Measurements from ENCODE around the gene RPTOR.
A peak's percentile ranks its signal among the peaks of the same experiment; 100 is the strongest.

The RPTOR gene

DNA sequence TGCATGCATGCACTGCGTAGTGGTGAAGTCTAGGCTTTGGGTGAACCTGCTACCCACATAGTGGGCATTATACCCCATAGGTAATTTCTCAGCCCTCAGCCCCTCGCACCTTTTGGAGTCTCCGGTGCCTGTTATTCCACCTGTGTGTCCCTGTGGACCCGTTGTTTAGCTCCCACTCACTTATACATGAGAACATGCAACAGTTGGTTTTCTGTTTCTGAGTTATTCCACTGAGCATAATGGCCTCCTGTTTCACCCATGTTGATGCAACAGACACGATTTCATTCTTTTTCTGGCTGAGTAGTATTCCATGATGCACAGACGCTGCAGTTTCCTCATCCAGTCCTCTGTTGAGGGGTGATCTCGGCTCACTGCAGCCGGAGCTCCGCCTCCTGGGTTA lies 305.5 kb downstream of the RPTOR start:
- H3K9me3 Mint-ChIP-seq = no peaks in the 10 kb centered on the region
- H3K36me3 Mint-ChIP-seq (ENCODE audit: low read depth) = peaks cover 85% of the 10 kb centered on the region
- H3K4me3 Mint-ChIP-seq = no peak overlapping the region
- H3K27ac Mint-ChIP-seq = peak overlapping the region; percentile 31
- H3K27me3 Mint-ChIP-seq = no peaks in the 10 kb centered on the region
- peaks cover 67% of the 10 kb centered on the region for H3K4me1 Mint-ChIP-seq (ENCODE audit: low read depth)
- no peak for DNase-seq

- H3K36me3 Mint-ChIP-seq (ENCODE audit: low read depth) = peaks cover 86% of the 10 kb centered on the region
- no peaks in the 10 kb centered on the region for H3K9me3 Mint-ChIP-seq
- H3K27me3 Mint-ChIP-seq = no peaks in the 10 kb centered on the region
- no peak for DNase-seq
- H3K27ac Mint-ChIP-seq = no peak overlapping the region
- peaks cover 70% of the 10 kb centered on the region for H3K4me1 Mint-ChIP-seq (ENCODE audit: low read depth)
- H3K4me3 Mint-ChIP-seq = no peak overlapping the region
Observed at GRCh38 chr17:80850817-80851216, 306.2 kb downstream of the RPTOR start.

DNA sequence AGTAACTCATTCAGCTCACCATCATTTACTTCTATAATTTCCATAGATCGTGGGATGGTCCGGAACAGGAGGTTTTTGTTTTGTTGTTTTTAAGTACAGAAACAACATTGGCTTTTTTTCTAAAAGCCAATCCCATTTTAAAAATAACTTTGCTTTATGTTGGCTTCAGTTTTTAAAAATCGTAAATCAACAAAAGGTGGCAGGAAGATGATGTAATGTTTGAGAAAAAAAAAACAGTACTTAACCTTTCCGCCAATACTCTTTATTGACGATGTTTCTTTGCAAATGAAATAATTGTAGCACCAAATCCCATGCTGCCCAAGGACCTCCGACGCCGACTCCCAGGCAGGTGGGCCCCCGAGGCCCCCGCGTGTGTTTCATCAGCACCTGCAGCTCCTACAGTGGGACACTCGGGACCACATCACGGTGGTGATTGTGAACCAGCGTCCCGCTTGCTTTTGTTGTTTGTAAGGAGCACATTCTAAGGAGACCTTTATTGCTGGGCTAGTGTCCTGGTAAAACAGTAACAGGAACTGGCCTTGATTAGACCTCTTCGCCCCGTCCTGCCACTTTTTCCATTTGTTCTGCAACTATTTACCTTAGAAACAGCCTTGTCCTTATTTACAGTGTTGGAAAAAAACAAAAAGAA lies 306.8 kb downstream of the RPTOR start:
- peak overlapping the region; percentile 20 for H3K27ac Mint-ChIP-seq
- H3K4me1 Mint-ChIP-seq (ENCODE audit: low read depth) = peaks cover 70% of the 10 kb centered on the region
- H3K36me3 Mint-ChIP-seq (ENCODE audit: low read depth) = peaks cover 86% of the 10 kb centered on the region
- no peaks in the 10 kb centered on the region for H3K27me3 Mint-ChIP-seq
- no peak overlapping the region for H3K4me3 Mint-ChIP-seq
- no peaks in the 10 kb centered on the region for H3K9me3 Mint-ChIP-seq
- DNase-seq = no peak

- no peak for DNase-seq
- Mint-ChIP-seq H3K27ac (peak overlapping the region; percentile 22), H3K4me1 (ENCODE audit: low read depth) (peaks cover 70% of the 10 kb centered on the region), H3K9me3 (no peaks in the 10 kb centered on the region), H3K4me3 (no peak overlapping the region), H3K36me3 (ENCODE audit: low read depth) (peaks cover 86% of the 10 kb centered on the region), H3K27me3 (no peaks in the 10 kb centered on the region)
Observed at GRCh38 chr17:80852476-80853015, 307.9 kb downstream of the RPTOR start.

GRCh38 chr17:80853076-80853475 lies 308.4 kb downstream of the RPTOR start:
- DNase-seq = no peak
- no peak overlapping the region for H3K4me3 Mint-ChIP-seq
- H3K4me1 Mint-ChIP-seq (ENCODE audit: low read depth) = peaks cover 70% of the 10 kb centered on the region
- no peaks in the 10 kb centered on the region for H3K27me3 Mint-ChIP-seq
- no peaks in the 10 kb centered on the region for H3K9me3 Mint-ChIP-seq
- H3K27ac Mint-ChIP-seq = peak overlapping the region; percentile 71
- H3K36me3 Mint-ChIP-seq (ENCODE audit: low read depth) = peaks cover 85% of the 10 kb centered on the region

DNA sequence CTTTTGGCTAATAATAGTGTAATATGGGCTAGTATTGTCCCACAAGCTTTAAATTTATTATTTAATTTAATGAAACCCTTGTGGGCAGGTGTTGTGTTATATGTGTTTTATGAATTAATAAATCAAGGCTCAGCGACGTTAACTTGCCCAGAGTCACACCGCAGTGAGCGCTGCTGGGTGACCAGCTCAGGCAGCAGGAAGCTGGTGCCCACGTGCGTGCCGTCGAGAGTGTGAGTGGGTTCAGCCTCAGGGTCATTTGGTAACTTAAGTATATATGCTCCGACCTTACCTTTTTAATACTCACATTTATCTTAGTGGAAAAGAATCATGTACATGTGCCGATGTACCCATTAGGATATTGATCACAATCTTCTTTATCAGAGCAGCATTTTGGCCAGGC lies 309.6 kb downstream of the RPTOR start:
- no peak overlapping the region for H3K4me3 Mint-ChIP-seq
- H3K27ac Mint-ChIP-seq = no peak overlapping the region
- H3K36me3 Mint-ChIP-seq (ENCODE audit: low read depth) = peaks cover 85% of the 10 kb centered on the region

DNA sequence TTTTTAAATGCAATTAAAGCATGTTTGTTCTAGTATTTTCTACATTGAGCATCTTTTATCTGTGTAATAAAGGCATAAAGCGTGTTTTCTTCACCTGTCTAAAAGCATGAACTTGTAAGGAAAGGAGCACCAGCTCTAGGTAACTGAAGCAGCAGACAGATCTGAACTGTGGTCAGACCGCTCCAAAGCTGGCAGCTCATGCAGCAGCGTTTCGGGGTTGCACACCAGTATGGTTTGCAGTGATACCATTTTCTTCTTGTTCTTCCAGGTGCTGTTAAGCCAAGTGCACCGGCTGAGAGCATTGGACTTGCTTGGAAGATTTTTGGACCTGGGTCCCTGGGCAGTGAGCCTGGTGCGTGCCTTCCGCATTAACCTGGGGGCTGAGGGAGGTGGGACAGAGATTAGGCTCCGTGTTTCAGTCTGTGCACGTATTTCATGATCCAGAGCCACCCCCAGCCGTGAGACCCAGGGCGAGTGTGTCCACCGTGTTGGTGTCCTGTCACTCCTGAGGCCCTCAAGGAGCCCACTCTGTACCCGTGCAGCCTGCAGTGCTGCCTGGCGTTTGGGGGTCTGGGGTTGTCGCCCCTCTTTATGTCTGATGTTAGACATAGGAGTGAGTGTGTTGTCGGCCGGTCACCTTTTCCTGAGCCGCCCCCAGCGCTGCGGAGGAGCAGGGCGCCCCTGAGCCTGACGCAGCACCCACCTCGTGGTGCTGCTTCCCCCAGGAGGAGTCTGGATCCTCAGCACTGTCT lies 310.7 kb downstream of the RPTOR start:
- Mint-ChIP-seq H3K27ac (peak overlapping the region; percentile 98), H3K4me1 (ENCODE audit: low read depth) (peaks cover 68% of the 10 kb centered on the region), H3K36me3 (ENCODE audit: low read depth) (peaks cover 85% of the 10 kb centered on the region), H3K27me3 (no peaks in the 10 kb centered on the region), H3K4me3 (no peak overlapping the region), H3K9me3 (no peaks in the 10 kb centered on the region)
- DNase-seq = no peak

More for the DNA sequence above, 309.6 kb downstream of the RPTOR start:
- DNase-seq = no peak
- Mint-ChIP-seq H3K9me3 (no peaks in the 10 kb centered on the region), H3K4me1 (ENCODE audit: low read depth) (peaks cover 70% of the 10 kb centered on the region), H3K27me3 (no peaks in the 10 kb centered on the region)

GRCh38 chr17:80855948-80856862 lies 311.6 kb downstream of the RPTOR start:
- Mint-ChIP-seq H3K27ac (peak overlapping the region; percentile 98), H3K4me3 (peak overlapping the region; percentile 55), H3K27me3 (no peaks in the 10 kb centered on the region), H3K9me3 (no peaks in the 10 kb centered on the region), H3K4me1 (ENCODE audit: low read depth) (peaks cover 73% of the 10 kb centered on the region), H3K36me3 (ENCODE audit: low read depth) (peaks cover 87% of the 10 kb centered on the region)
- DNase-seq = peak; percentile 85

- Mint-ChIP-seq H3K4me3 (peak overlapping the region; percentile 55), H3K9me3 (no peaks in the 10 kb centered on the region), H3K27ac (peak overlapping the region; percentile 98), H3K27me3 (no peaks in the 10 kb centered on the region), H3K36me3 (ENCODE audit: low read depth) (peaks cover 87% of the 10 kb centered on the region), H3K4me1 (ENCODE audit: low read depth) (peaks cover 80% of the 10 kb centered on the region)
- DNase-seq = peak; percentile 66
Observed at GRCh38 chr17:80856863-80857755, 312.5 kb downstream of the RPTOR start.

DNA sequence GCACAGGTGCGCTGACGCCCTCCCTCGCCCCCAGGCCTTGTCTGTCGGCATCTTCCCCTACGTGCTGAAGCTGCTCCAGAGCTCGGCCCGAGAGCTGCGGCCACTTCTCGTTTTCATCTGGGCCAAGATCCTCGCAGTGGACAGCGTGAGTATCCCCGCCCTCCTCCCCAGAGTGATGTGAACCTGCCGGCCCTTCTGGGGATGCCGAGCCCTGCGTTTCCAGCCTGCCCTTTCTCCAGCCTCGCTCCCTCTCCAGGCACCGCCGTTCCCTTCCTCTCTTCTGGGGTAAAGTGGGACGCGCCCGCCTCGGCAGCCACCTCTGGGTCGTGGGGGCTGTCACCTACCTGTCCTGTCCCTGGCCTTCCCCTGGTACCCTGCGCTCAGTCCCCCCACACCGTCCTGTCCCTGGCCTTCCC lies 313.1 kb downstream of the RPTOR start:
- no peaks in the 10 kb centered on the region for H3K27me3 Mint-ChIP-seq
- H3K4me3 Mint-ChIP-seq = no peak overlapping the region
- peaks cover 87% of the 10 kb centered on the region for H3K36me3 Mint-ChIP-seq (ENCODE audit: low read depth)
- peaks cover 87% of the 10 kb centered on the region for H3K4me1 Mint-ChIP-seq (ENCODE audit: low read depth)
- no peak for DNase-seq
- peak overlapping the region; percentile 98 for H3K27ac Mint-ChIP-seq
- H3K9me3 Mint-ChIP-seq = no peaks in the 10 kb centered on the region

GRCh38 chr17:80858301-80859001 lies 313.8 kb downstream of the RPTOR start:
- peaks cover 88% of the 10 kb centered on the region for H3K4me1 Mint-ChIP-seq (ENCODE audit: low read depth)
- H3K27ac Mint-ChIP-seq = peak overlapping the region; percentile 98

GRCh38 chr17:80859002-80859941 lies 314.6 kb downstream of the RPTOR start:
- no peak overlapping the region for H3K4me3 Mint-ChIP-seq
- no peaks in the 10 kb centered on the region for H3K27me3 Mint-ChIP-seq
- peaks cover 98% of the 10 kb centered on the region for H3K36me3 Mint-ChIP-seq (ENCODE audit: low read depth)
- peak overlapping the region; percentile 98 for H3K27ac Mint-ChIP-seq
- DNase-seq = no peak
- peaks cover 96% of the 10 kb centered on the region for H3K4me1 Mint-ChIP-seq (ENCODE audit: low read depth)
- no peaks in the 10 kb centered on the region for H3K9me3 Mint-ChIP-seq

More at GRCh38 chr17:80858301-80859001, 313.8 kb downstream of the RPTOR start:
- H3K4me3 Mint-ChIP-seq = no peak overlapping the region
- no peaks in the 10 kb centered on the region for H3K9me3 Mint-ChIP-seq
- H3K27me3 Mint-ChIP-seq = no peaks in the 10 kb centered on the region
- DNase-seq = no peak
- H3K36me3 Mint-ChIP-seq (ENCODE audit: low read depth) = peaks cover 90% of the 10 kb centered on the region

Measured in activated T-cell treated with anti-CD3 and anti-CD28 coated beads, Interleukin-2, amount 50 U/mL, for 24 hours (primary cell).